ENCODE results near the gene KDM5C.
A peak's percentile ranks its signal among the peaks of the same experiment; 100 is the strongest.

KDM5C gene

DNA sequence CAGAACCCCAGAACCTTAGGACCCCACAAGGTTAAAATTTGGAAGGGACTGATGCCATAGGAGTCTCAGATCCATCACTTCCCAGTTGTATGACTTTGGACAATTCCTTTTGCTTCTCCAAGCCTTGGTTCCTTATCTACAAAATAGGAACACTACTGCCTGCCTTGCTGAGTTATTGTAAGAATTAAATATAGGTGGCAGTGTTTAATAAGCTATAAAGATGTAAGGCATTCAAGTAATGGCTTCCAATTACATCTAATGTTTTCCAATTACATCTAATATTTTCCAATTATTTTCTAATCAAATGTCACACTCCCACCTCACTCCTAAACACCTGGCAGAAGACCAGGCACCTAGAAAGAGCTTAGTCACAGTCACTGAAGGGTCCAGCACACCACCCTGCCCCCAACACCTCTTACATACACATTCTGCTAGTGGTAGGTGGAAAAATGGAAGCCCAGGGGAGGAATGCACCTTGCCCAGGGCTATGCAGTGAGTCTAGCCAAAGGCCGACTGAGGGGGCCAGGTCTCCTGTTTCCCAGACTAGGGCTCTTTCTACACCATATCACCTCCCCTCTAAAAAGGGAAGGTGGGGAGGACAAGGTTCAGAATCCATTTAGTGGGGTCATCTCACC lies 24.5 kb upstream of the KDM5C start:
- no peak for DNase-seq

GRCh38 chrX:53247928-53248327 lies 22.9 kb upstream of the KDM5C start:
- no peak for DNase-seq

DNA sequence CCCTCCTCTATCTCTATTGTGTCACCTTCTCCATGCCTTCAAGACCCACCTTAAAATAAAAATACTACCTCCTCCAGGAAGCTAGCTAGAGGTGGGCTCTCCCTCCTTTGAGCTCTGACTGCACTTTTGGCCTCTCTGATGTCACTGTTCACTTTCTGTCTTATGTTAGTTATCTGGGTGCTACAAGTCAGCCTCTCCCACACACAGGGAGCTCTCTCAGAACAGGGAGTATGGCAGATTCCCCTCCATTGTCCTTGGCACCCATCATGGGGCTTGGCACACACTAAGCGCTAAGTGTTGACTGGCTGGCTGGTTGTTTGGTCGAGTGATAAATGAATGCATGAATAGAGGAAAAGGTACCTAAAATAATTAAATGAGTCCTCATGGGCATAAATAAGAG lies 21.2 kb upstream of the KDM5C start:
- DNase-seq = no peak

DNA sequence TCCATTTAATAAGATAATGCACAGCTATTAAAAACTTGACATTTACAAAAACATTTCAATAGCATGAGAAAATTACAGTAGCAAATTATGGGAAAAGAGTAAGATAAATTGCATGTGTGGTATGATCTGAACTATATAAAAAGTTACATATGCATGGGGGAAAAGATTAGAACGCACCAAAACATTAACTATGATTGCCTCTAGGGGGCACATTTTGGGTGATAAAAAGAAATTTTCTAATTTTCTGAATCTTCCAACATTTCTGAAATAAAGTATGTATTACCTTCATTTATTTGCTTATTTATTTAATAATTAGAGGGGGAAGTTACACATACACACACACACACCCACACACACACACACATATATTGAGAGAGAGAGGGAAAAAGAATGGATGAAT lies 19.6 kb upstream of the KDM5C start:
- no peak for DNase-seq

- DNase-seq = no peak
These were observed 17.3 kb upstream of the KDM5C start for GRCh38 chrX:53242310-53242709.

DNA sequence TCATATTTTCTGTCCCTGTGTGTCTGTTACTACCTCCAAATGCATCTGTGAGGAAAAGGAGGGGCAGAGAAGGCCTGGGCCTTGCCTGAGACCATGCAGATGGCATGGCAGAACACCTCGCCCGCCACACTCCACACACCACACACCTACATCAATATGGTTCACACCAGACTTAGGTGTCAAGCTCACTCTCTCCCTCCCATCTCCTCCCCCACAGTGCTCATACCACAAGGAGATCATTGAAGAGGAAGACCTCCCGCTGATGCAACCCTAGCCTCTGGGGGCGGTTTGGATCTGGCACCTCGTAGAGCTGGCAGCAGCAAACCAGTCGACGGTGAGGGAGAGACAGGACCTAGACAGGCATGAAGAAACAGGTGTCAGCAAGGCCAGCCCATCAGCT lies 16.6 kb upstream of the KDM5C start:
- no peak for DNase-seq

GRCh38 chrX:53239474-53239873 lies 14.5 kb upstream of the KDM5C start:
- DNase-seq = peak; percentile 54

GRCh38 chrX:53237056-53237455 lies 12.0 kb upstream of the KDM5C start:
- DNase-seq = no peak

DNA sequence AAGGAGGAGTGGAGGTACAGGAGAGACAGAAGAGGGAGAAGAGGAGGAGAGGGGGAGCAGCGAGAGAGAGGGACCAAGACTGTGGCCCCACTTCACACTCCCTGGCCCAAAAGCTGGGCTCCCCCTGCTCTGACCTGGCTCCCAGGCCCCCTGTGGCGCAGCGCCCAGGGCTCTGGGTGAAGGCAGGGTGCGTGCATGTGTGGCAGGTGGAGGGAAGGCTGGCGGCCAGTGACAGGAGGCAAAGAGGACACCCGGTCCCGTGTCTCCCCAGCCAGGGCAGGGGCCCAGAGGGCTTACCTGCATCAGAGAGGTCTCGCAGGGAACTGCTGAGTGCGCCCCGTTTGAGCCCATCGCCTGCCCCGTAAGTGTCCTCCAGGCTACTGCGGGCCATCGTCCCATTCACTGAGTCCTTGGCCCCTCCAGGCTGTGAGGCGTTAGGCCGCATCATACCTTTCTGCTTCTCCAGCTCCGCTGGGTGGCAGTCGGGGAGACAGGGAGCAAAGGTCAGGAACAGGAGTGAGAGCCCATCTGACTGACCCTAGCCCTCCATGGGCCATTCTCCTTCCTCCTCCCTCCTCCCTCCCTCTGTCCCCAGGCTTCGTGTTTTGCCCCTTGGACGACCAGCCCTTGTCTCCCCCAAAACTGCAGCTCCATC lies 11.1 kb upstream of the KDM5C start:
- DNase-seq = no peak

DNA sequence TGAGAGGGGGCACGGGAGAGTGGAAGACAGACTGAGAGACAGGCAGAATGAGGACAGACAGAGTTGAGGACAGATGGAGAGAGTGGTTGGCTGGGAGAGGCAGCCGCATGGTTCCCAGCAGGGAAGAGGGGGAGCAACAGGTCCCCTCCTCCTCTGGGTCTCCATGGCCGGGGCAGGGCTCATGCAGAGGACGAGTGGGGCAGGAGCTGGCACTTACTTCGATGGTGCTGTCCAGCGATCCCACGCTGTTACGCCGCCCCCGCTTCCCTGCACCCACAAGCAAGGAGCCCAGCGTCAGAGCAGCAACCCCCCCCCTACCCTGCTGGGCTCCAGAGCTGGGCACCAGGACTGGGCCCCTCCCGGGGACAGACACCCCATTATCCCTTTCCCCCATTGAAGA lies 10.6 kb upstream of the KDM5C start:
- DNase-seq = no peak

DNA sequence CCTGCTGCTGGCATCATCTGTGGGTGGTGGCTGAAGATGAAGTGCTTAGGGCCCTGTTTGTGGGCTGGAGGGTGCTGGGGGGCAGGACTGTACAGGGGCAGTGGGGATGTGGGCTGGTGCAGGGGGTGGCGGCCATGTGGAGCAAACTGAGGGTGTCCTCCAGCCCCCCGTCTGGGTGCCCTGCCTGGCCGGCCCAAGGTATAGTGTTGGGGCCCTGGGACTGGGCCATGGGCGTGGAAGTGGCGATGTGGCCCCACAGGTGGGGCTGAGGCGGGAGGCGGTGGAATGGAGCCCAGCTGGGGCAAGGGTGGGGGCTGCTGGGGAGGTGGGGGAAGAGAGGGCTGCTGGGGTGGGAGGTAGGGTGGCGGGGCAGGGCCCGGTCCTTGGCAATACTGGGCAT lies 9.5 kb upstream of the KDM5C start:
- no peak for DNase-seq

GRCh38 chrX:53233536-53233935 lies 8.5 kb upstream of the KDM5C start:
- DNase-seq = no peak

DNA sequence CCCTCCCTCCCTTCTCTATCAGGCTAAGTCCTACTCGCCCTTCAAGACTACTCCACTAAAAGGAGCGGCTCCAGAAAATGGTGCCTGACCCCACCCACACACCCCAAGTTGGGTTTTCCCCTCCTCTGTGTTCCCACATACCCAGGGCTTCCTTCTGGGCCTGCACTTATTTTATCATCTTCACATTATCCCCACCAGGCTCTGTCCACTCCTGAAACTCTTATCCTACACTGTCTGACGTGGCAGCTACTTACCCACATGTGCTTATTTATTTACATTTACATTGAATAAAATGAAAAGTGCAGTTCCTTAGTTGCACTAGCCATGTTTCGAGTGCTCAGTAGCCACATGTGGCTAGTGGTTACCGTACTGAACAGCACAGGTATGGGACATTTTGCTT lies 5.1 kb upstream of the KDM5C start:
- no peak for DNase-seq

DNA sequence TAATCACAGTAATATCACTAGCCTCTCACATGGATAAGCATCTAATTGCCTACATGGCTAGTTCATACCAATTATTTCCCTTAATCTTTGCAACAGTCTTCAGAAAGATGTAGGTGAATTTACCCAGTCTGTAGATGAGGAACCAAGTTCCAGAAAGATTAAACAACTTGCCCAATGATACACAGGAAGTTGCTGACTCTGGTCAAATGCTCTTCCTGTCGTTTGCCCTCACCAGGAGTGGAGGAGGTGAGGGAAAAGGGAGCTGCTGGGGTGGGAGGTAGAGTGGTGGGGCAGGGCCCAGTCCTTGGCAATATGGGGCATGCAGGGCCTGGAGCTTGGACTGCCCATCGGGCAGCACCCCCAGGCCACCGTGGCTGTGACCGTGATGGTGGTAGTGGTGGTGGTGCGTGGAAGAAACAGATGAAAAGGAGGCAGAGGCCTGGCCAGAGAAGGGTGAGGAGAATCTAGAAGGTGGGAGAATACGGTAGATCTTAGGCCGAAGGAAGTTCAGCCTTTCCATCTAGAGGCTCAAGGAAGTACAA lies 2.3 kb upstream of the KDM5C start:
- no peak for DNase-seq

- DNase-seq = no peak
These were observed 800 bp downstream of the KDM5C start for GRCh38 chrX:53223955-53224859.

- DNase-seq = no peak
These were observed 1.8 kb downstream of the KDM5C start for GRCh38 chrX:53223068-53223693.

DNA sequence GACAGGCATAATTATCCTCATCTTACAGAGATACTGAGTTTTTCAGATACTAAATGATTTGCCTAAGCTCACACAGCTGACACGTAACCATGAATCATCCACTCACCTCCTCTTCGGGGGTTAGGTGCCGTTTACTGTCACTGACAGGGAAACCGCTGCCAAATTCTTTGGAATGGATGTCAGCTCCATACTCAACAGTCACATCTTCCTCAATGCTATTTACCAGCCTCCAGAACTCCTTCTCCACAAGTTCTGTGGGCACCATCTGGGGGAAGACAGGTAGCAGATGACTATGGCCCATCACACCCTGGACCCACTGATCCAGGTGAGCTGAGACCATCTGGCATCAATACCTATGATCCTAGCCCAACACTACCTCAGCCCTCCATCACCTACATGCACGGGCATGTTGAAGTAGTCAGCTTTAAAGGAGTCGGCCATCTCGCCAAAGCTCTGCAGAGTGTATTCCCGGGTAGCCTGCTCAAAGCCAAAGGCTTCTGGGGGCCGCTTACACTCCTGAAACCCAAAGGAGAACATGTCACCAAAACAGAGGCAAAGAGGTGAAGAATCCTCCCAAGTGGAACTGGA lies 13.5 kb downstream of the KDM5C start:
- no peak for DNase-seq

GRCh38 chrX:53196678-53197077 lies 28.3 kb downstream of the KDM5C start:
- no peak for DNase-seq

GRCh38 chrX:53195401-53195800 lies 29.6 kb downstream of the KDM5C start:
- DNase-seq = no peak

DNA sequence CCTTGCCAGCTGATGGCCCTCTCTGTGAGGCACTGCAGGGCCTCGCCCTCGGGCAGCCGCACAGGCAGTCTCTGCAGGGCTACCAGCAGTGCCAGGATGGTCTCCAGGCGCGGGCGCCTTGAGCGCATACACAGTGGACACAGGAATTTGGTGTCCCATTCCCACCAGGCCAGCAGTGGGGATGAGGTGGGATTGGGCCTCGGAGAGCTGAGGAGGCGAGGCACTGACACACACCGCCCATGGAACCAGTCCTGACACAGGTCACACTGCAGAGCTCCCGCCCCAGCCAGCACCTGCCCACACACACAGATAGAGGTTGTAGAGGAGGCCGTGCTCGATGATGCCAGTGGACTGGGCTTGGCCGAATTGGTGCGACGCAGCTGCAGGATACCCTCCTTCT lies 30.7 kb downstream of the KDM5C start:
- DNase-seq = no peak

DNA sequence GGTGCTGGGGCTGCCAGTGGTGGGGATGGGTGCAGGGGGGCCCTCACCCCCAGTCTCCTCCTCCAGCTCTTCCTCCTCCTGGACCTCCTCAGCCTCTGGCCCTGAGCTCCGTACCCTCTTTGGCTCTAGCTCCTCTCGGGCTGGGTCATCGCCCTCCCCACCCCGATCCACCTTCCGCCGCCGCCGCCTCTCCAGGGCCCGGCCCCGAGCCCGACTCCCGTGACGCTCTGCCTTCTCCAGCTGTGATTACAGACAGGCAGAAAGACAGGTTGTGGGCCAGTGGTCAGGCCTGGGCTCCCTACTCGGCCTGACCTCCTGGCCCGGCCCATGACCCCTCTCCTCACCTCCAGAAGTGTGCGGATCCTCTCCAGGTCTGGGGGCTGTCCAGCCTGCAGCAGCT lies 31.9 kb downstream of the KDM5C start:
- DNase-seq = no peak

DNA sequence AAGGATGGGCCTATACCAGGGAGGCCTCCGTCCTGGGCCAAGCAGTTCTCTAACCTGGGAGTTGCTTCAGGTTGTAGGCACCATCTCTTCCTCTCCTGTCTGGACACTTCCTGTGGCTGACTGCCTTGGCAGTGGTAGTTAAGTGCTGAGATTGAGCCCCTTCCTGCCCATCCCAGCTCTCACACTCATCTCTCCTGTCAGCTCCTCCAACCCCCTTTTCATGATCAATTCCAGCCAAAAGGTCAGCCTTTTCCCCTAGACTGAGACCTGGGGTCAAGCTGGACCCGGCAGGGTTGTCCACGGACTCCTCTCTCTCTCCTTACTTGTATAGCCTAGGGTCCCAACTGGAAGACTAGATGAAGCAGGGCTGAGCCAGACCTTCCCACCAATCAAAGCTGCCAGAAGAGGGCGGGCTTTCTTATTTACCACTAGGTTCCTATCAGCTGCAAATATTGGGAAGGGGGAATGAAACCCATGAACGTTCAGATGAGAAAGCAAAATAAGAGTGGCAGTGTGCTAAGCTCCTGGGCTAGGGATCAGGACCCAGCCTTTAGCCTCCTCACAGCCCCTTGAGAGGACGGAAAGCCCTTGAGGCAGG lies 34.5 kb downstream of the KDM5C start:
- DNase-seq = no peak
